Activated CD4-positive, alpha-beta T cell treated with anti-CD3 and anti-CD28 coated beads for 24 hours (primary cell): Measurements from ENCODE around the gene CBX5.
A peak's percentile ranks its signal among the peaks of the same experiment; 100 is the strongest.

Source experiments
- DNase-seq, 2 donors: peaks; one replicate each; pipeline ENCODE4 v3.0.0-alpha.2; 2020; ENCODE audit warnings: low read depth in 2 of 2

CBX5 gene

DNA sequence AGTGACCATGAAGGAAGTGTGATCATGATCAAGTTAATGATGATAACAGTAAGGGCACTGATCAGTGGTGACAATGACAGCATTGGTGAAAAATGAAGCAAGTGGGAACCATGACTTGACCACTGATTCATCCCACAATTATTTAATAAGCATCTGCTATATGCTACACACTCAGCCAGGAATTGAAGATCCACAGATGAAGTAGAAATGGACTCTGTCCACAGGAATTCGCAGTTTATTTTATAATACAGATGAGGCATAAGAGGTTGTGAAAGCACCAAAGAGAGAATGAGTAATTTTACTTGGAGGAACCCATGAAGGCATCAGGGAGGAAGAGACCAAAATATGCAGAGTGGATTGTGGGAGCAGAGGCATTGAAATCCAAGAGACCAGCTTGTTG is 57.3 kb downstream of the CBX5 start:
- no peak for DNase-seq

DNA sequence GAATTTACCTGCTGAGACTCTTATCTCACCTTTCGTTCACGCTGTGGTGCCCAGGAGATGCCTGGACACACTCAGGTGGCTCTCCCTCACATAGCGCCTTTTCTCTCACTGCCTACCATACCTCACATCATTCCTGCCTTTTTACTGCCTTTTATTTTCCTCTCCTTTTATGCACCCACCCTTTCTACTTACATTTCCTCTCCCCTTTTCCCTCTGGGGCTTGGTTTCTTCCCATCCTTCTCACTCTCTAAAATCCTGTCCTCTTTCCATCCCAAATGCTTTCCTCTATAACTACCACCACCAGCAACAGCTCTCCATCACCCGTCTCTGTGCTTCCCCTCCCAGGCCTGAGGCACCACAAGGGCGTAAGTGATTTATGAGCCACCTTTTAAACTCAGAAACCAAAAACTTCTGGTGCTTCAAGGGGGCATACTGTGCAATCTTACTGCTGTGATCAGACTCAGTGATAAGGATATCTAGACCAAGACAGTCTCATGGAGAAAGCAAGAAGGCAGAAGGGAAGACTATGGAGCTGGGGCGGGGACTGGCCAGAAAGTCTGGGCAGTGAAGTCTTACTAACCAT is 58.4 kb downstream of the CBX5 start:
- no peak for DNase-seq

DNA sequence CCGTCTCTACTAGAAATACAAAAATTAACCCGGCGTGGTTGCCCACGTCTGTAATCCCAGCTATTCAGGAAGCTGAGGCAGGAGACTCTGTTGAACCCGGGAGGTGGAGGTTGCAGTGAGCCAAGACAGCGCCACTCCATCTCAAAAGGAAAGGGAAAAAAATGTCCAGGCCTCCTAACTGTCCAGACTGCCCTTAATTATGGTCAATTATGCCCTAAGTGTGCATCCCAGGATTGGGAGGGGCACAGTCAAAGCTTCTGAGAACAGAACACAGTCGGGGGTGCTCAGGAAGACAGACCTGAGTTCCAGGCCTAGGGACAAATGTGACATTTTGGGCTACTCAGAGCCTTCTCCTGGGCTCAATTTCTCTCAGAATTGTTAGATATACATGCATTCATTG is 59.4 kb downstream of the CBX5 start:
- DNase-seq = no peak

DNA sequence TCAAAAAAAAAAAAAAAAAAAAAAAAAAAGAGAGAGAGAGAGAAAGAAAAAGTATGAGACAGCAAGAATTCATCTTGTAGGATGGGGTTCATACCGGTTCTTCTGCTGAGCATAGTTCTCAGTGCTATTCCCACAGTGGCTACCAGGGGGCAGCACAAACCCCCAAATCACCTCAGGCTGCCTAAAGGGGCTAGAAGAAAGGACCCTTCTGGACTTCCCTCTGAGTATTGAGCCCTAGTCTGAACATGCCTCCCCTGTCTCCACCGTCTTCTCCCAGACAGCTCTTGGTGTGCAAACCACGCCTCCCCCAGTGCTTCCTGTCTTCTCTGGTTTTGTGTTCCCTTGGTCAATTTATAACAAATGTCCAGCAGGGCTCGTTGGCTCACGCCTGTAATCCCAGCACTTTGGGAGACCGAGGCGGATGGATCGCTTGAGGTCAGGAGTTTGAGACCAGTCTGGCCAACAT is 59.8 kb downstream of the CBX5 start:
- DNase-seq = peak; percentile 47 to 60

DNA sequence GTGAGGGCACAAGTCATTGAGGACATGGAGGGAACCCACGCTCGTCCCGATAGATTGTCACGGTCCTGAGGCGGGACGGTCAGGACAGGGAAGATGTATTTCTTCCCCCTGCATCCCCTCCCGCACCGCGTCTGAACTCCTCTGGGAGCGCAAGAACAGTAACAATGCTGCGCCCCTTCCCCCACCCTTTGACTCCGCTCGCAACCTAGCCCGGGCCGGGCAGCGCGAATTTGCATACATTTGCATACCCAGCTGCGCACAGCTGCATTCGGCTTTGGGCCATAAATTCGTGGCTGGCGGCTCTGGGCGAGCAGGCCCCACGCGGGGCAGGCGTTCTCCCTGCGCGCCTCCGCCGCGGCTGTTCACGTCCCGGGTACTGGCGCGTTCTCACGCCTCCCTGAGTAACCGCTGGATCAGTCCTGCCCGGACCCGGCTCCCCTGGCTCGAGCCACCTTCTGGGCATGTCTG is 62.1 kb downstream of the CBX5 start:
- DNase-seq = no peak

DNA sequence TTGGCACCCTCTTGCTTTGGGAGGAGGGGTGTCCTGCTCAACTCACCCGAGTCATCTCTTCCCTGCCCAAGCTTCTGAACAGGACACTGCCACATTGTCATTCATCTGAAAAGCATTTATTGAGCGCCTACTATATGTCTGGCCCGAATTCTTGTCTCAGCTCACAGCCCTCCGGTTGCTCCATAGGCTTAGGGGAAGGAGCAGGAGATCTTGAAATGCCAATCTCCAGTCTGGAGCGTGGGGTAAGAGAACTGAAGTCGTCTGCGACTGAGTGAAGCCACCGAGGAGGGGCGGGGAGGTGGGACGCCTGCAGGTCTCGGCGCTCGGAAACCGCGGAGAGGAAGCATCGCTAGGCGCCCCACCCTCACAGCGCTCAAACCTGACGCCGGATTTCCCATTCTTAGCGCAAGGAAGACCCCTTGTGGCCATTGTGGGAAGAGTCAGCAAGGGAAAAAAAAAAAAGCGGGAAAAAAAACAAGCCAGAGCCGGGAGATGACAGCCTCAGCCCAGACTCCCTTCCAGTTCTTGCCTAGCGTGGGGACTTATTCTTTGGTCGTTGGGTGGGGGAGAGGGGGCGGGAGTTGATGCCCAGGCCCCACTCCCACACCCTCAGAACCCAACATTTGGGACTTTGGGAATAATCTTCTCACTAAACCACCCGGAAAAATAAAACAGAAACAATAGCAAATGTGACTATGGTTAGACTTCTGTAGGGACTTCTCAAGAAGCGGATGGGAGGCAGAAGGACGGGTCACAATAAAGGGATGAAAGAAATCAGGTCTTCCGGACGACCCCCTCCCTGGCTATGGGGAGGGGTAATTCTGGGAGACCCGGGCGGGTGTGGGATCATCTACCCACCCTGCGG is 62.9 kb downstream of the CBX5 start:
- DNase-seq = peak; percentile 63 to 64

DNA sequence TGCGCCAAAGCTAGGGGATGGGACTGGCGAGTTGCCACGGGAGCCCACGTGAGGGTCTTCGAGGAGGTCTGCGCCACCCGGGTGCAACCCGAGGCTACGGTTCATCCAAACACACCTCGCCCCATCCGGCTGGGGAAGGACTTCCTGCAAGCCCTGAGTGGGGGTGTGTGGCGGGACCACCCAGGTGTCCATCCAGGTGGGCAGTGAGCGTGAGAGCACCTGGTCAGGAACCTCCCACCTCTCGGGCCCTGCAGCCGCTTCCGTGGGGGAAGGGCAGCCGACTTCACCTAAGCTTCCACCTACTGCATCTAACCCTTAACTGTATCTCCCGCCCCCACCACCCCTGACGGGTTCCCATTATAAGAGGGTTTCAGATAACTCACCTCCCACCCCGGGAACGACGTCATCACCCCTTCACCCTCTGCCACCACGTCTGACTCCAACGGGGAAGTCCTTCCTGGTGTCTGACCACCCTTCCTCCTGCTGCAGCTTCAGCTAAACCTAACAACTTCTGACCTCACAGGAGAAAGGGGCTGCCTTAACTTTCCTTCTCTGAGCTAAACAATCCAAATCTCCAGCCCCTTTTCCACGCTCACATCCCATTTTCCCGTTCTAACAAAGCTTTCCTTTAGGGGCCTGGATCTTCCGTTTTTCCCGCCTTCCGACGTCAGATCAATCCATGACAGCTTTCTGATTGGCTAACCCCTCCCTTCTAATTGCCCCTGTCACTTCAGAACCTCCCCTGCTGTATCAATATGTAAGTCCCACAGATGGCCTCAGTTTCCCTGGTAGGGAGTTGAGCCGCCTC is 63.7 kb downstream of the CBX5 start:
- peak in 1 of 2 donors; percentile 29 for DNase-seq

DNA sequence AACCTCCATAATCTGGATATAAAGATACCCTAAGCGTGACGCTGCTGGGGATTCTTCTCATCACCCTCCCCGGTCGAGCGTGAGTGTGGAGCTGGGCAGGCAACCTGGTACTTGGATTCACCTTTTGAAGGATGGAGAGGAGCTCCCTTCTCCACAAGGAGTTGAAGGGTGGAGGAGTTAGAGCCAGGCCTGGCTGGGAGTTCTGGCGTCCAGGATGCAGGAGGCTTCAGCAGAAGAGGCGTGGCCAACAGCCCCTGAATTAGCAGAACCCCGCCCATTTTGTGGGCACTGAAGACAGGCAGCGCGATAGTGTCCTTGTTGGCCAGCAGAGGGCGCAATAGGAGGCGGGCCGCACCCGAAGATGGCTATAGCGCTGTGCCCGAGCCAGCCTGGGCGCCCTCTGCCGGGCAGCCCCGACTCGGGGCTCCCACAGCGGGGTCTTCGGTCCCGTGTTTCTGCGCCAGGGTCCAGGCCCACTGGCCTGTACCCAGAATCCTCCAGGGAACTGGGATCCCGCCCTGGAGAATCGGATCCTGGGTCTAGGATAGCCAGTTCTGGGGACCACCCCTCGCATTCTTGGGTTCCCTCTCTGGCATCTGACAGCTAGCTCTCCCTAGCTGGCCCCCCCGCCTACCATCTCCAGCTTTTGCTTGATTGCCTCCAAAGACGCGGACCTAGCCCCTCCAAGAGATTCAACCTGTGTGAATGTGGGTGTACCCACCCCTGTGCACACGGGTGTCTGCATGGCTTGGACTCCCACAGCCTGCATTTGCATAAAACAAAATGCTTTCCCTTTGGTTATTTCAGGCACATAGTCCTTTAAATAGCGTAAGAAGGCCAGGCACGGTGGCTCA is 65.1 kb downstream of the CBX5 start:
- peak; percentile 85 for DNase-seq

DNA sequence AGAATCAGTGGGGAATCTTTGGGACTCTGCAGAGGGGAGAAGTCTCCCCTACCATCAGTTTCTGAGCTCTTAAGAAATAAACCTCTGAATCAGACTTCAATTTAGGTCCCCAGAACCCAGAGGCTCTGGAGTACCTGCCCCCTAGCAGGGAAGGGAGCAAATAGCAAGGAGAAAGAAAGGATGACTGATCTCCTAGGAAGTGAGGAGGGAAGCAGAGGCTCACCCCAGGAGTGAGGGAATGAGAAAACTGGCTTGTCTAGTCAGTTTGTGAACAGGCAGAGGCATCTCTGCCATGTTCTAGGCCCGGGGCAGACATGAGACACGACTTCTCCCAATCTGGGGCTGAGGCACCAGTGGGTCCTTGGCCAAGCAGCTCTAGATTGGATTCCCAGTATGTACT is 66.8 kb downstream of the CBX5 start:
- no peak for DNase-seq

DNA sequence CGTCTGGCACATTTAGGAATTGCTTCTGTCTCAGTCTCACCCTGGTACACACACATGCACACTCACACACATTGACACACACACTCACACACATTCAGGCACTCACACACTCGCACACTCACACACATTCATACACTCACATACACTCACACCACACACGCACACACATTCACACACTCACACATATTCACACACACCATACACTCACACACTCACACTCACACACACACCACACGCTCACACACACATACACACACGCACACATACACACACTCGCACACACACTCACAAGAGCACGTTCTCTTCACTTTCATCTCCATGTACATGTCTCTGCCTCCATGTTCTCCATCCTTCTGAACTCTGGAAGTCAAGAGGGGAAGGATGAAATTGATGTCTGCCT is 68.0 kb downstream of the CBX5 start:
- DNase-seq = no peak

DNA sequence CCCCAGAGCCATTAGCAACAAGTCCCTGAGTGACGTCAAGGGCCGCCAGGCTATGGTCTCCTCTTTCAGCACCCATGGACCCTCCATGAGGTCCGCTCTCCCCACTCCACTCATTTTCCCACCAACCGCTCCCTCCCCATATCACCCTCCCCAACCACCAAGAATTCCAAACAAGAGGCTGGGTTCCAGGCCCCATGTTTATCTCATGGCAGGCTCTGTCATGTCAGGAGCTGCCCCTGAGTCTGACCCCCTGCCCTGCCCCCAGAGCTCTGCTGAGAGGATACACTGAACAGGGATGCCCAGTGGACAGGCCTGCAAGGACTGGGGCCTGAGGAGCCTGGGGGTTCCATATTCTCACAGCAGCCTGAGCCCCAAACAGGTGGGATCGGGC is 69.5 kb downstream of the CBX5 start:
- DNase-seq = no peak

DNA sequence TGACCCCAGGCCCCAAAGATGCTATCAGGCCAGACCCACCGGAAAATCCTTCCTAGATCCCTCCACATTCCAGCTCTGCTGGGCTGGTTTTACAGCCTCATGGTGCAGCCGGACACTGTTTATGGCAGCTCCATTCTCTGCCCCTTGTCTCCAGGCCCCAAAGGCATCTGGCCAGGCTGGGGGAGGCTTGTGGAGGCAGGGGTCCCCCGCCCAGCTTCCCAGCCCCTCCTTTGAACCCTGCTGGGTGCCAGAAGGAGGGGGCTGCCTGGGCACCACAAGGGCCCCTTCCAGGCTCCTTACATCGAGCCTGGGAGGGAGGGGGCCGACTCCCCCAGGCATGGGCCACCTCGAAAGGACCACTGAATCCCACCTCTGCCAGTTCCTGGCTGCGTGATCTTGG is 71.3 kb downstream of the CBX5 start:
- no peak for DNase-seq

DNA sequence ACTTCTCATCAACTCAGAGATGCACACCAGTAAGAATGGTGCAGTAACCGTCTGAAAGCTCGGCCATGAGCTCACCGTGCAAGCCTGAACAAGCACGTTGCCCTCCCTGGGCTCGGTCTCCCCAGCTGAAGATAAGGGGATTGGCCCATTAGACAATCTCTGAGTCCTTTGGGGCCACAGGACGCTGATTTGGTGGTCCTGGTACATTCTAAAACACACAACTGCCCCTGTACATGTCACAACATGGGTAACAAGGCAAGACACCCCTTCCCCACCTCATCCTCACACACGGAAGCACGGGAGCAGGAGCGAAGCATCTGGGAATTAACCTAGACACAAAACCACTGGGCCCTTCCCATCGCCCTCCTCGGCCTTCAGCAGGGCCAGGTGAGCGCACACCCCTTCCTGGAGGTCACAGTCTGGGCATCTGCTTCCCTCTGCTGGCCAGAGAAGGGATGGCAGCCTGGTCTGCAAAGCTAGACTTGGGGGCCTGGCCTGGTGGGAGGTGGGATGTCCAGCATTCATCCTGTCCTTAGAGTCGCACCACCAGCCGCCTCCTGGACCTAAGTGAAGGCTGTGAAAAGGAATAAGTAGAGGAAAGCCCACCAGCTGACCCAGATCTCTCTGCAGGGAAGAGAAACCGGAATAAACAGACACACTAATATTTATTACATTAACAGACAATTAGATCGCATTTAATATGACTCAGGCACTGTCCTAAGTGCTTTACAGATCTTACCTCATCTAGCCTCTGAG is 72.2 kb downstream of the CBX5 start:
- peak; percentile 73 to 79 for DNase-seq

DNA sequence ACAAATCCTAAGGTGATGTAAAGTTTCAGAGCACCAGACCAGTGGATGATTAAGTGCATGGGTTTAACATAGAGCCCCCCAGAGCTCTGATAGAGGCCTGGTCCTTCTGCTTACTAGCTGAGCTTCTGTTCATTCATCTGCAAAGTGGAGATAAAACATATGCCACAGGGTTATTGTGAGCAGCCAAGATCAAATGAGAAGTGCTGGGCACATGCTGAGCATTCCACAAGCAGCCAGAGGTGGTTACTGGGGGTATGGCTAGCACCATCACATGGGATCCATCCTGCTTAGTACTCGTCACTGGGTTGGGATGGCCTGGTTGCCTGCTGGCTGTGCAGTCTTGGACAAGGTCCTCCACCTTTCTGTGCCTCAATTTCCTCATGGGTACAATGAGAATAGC is 73.1 kb downstream of the CBX5 start:
- DNase-seq = no peak

DNA sequence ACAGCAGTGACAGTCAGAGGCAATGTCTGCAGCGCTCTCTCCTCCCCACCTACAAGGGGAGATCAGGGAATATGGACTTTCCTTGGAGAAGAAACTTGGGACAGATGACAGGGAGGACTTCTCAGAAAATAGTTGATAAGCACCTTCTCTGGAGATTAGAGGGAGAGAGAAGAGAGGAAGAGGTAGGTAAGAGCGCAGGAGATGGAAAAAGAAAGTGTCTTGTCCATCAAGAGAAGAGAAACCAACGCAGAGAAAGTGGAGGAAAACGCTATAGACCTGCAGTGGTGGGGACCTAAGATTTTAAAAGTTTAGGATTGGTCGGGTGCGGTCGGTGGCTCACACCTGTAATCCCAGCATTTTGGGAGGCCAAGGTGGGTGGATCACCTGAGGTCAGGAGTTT is 75.6 kb downstream of the CBX5 start:
- DNase-seq = no peak

DNA sequence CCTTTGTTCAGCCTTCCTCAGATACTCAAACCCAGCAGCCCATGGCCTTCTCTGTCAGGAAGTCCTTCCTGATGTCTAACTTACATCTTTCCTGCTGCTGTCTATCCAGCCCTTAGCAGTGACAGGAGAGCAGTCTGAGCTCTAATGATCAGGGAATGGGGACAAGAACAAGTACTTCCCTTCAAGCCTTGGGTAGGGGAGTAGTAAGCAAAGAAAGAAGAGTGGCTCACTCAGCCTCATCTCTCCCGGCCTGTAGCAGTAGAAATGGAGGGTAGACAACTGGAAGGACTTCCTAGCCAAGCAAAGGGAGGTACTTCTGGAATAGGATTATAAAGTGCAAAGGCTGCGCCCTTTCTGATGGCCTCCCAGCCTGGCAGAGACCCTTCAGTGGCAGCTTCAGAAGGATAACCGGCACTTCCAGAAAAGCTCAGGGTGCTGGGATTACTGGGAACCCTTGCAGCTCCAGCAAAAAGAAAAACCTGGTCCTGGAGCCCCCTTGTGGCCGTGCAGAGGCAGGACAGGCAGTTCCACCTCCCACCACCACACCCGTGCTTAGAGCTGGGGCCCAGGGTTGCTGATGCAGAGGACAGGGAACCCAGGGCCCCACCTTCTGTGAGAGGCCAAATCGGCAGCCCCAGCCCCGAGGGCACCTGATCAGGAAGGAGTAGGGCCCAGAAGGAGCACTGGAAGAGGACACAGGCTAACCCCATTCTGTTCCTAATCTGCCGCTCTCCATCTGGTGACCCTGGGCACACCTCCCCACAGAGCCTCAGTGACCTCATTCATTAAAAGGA is 78.7 kb downstream of the CBX5 start:
- DNase-seq = peak; percentile 43 to 52

DNA sequence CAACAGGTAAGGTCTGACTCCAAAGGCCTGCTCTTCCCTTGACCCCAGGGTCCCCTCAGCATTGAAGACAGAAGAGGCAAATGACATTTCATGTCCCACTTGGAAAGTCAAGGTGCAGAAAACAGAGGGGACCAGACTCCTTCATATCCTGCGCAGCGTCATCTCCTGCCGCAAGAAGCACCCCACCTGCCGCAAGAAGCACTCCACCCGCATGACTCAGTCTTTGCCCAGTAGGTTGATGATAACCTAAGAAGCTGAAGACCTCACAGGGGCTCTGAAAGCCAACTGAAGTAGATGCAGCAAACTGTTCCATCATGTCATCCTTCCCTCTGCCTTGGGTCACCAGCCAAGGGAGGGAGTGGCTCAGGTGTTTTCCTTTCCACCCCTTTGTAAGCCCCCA is 79.5 kb downstream of the CBX5 start:
- DNase-seq = no peak

DNA sequence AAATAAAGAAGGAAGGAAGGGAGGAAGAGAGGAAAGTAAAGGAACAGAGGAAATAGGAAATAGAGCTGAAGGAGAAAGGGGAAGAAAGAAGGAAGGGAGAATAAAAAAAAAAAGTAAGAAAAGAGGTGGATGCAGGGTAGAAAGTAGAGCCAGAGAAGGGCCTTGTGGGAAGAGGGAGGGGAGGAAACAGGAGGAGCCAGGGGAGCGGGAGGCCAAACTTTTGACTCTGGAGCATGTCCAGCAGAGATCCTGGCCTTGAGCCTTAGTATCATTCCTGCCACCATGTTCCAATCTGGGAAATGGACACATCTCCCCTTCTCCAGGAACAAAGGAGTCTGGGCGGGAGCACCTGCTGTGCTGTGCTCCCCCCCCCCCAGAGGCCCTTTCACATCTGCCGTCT is 80.0 kb downstream of the CBX5 start:
- no peak for DNase-seq

DNA sequence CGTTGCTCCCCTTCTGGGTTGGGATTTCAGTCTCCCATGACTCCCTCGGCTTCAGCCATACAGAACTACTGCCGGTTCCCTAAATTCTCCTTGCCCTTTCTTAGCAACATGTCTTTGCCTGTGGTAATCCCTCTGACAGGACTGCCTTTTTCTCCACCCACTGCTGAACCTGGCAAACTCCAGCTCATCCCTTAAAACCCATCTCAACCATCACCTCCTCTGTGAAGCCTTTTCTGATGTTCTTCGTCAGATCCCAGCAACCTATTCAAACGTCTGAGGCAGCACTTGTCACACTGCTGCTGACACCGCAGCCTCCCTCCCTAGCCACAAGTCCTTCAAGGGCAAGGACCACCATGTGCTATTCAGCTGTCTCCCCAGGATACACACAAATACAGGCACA is 80.9 kb downstream of the CBX5 start:
- no peak for DNase-seq

DNA sequence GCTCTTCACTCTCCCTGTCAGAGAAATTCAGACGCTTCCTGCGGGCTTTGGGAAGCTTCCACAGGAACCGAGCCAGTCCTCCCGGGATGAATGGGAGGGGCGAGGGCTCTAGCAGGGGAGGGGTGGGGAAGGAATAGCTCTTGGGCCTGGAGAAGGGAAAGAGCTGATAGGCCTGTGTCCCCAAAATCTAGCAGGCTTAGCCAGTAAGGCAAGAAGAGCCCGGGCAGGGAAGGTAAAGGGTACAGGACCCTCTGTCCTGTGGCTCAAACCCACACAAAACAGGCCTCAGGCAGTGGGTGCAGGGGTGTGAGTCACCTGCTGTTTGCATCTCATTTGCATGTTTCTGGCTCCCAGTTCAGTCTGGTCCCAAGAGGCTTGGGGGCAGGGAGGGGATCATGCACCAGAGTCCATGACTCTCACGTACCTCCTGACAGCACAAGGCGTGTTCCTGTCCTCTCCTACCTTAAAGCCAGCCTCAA is 82.5 kb downstream of the CBX5 start:
- no peak for DNase-seq
